Inferior parietal cortex (tissue), 1 donor: ENCODE results near the gene RND3.

Experiments
- DNase-seq: peaks from one replicate; pipeline ENCODE4 v3.0.0-alpha.2; 2016; ENCODE audit errors: extremely low spot score

RND3 gene

DNA sequence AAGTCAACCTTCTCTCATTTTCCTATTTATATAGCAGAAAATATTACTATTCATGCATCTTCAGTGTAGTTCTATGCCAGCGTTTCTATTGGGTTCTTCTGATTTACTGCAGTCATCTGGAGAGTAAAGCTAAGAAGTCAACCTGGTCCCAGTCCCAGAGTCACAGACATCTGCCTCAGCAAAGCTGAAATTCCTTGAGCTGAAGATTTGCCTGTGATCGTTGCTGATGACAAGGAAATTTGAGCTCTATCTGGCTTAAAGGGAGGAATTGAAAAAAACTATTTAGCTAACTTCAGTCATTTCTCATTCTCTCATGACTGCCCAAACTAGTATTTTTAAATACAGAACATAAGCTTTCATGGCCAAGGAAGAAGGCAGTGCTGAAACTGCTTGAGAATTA is 45.7 kb downstream of the RND3 start:
- no peak for DNase-seq

DNA sequence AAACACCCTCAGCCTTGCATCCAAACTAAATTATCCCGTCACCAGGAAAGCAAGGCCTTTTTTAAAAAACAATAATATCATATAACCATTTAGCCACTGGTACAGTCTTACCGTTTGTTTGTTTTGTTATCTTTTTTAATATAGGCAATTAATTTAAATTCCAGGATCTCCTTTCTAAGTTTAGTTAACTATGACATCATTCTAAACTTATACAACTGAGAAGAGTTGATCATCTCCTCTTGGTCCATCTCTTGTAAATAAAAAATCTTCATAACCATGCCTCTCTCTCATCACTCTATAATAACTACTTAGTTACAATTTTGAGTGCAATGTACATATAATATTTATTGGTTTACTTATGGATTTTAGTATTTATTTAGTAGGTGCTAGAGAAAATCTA is 46.2 kb downstream of the RND3 start:
- no peak for DNase-seq

DNA sequence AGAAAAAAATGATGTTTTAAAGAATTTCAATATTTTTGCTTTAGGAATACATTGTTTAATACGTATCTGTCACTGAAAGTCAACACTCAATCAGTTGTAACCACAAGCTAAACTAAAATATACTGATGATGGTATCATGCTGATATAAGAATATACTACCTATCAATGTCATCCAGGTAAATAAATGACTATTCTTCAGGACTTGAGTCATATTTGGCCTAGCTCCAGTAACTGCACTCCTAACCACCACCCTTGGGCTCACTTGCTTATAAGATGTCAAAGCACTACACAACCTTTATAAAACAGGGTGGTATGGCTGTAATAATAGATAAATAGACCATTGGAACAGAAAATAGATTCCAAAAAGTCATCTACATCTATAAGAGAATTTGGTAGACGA is 48.8 kb downstream of the RND3 start:
- no peak for DNase-seq

DNA sequence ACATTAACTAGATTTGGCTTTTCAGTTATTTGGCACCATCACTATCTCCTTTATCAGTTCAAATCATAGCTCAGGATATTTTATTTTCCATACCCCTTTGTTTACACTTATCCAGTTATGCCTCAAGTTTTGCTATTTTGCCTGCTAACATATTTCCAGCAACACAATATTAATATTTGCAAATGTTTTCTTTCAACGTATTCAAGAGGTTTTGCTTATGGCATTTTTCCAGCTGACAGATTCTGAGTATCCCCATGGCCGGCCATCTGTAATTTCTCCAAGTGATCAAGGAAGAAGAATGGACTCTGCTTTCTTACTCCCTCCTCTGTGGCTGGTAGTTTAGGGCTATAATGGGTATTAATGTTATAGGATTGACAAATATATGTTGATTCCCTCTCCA is 49.4 kb downstream of the RND3 start:
- DNase-seq: no peak

DNA sequence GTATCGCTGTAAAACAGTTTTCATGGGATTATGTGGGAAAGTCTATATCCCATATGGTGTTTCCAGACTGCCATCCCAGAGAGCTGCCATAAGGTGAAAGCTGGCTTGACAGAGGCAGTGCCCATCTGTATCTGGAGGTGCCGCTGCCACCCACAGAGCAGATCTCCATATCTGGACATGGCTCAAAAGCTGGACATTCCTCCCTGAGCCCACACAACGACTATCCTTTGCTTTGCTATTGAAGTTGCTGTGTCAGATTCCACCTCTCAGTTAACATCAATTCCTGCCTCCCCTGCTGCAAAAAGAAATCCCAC is 55.2 kb downstream of the RND3 start:
- no peak for DNase-seq

DNA sequence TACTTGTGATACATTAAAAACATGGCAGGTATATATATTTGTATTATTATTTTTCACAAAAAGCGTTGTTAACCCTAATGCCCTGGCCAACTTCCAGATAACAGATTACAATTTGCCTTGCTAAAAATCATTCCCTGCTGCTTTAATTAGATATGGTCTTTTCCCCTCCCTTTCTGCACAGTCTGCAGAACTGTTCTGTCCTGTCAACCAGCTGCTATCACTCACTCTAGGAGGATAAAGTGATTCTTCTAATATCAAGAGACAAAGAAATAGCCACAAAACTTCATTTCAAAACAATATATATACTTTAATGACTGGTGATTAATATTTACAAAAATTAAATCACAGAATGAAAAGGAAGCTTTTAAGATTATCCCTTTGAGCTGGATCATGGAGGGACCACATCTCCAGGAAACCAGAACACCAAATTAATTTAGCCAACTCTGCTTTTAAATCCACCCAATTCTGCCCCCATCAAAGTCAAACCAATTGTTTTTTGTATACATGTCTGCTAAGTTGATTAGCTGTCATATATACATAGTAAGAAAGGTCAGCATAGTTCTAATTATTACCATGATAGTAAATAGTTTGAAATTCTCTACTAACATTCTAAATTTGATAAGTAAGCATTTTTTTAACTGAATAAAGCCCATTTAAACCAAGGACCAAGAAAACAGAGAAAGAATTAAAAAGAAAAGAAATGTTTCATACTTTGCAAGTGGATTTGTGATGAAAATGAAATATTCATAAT is 55.7 kb downstream of the RND3 start:
- DNase-seq: no peak

DNA sequence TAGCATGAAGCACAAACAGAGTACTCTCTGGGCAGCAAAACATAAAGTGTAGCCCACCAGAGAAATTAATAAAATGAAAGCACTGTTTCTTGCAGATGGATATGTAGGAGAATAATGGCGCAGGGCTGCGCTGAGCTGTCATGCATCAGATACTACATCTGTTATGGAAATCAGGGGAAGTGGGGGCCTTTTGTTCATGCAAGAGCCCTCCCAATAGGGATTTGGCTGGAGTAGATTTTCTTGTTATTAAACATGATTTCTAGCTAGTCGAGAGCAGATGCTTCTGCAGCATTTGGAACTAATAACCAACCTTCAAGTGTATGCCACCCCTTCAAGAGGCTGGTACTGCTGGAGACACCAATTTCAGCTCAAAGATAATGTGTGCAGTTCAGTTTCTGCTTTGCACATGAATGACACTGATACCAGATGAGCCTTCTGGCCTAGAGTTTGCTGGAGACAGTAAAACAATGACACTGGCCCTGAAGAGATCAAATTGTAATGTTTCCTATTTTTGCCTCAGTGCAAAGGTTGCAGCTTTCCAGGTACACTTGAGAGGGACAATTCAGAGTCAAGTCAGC is 58.0 kb downstream of the RND3 start:
- no peak for DNase-seq

GRCh38 chr2:150428641-150429040 is 58.8 kb downstream of the RND3 start:
- DNase-seq: no peak

GRCh38 chr2:150427298-150427697 is 60.2 kb downstream of the RND3 start:
- no peak for DNase-seq

DNA sequence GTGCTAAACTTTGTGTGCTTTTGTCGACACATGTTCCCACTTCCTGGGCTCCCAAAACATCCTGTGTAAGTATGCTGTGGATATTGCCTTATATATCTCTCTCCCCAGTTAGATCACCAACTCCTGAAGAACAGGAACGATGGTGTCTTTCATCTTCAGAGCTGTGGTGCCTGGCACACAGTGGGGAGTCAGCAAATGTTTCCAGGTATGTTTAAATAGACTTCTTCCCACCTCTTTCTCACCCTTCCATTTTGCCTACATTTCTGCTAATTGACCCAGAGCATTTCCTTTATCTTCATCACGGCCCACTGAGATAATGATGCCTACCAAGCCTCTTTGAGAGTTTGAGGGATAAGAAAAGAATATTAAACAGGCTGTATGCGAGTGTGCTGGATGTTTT is 60.7 kb downstream of the RND3 start:
- DNase-seq: no peak

- DNase-seq: no peak
Measured at GRCh38 chr2:150426315-150426714, 61.2 kb downstream of the RND3 start.

DNA sequence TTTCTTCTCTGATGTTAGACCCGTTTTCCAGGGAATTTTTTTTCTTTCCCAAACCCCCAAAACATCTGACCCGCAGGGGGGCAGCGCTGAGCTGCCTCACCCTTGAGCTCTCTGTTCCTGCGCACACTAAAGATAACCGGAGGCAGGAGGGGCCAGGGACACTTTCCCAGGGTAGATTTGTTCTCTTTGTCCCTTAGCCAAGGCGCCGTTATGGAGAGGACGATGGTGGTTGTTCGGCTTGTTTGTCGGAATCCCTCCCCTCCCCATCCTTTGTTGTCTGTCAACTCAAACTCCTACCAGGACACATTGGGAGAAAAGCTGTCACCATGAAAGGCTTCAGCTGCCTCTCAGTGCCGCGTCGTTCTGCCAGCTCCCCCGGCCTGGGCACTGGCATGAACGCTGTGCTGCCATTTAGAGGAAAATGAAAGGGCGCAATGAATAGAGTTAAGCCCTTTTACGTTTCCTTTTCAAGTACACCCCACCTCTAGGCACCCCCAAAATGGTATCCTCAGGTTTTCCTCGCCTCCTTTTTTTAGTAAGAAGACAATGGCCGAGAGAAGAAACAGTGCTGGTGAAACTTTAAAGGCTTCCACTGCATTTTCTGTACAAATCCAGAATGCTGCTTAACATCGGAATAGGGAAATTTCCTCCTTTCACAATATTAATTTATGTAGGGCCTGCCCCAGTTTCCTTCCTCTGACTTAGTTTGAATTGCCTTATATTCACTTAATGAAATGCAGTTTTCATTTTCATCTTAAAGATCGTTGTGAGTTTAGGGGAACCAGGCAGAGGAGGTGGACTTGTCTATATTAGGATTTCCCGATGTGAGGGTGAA is 62.1 kb downstream of the RND3 start:
- no peak for DNase-seq

DNA sequence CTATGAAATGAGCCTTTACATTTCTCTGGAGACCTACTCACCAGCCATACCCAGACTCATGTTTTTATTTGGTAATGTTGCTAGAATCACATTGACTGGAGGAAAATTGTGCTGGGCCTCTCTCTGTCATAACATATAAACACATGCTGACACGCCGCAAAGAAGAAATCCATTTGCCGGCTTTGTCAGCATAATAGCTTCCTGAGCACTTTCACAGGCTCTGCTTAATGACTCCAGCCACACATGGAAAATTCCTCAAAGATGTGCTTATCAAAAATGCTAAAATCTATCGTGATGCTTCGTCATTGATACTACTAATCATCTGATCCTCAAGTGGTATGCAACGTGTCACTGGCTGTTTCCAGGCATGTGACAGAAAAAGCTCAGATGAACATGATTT is 63.1 kb downstream of the RND3 start:
- no peak for DNase-seq

DNA sequence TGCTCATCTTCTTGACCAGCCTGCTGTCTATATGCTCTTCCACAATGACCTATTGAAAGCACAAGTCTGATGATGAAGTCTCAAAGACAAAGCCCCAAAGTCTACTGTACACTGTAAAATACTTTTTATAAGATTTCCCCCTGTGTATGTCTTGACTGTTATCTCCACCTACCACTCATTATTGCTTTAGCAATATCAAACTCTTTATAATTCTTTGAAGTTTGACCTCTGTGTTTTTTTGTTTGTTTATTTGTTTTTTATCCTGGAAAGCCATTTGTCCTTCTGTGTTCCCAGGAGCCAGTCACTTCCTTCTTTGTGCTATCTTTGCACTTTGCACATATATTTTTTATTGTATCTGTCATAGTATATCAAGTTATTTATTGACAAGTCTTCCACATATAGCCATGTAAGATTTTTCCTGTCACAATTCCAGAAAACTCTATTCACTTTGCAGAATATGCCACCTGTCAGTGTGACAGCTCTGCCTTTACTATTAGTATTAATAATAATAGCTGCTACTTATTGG is 66.3 kb downstream of the RND3 start:
- DNase-seq: no peak

DNA sequence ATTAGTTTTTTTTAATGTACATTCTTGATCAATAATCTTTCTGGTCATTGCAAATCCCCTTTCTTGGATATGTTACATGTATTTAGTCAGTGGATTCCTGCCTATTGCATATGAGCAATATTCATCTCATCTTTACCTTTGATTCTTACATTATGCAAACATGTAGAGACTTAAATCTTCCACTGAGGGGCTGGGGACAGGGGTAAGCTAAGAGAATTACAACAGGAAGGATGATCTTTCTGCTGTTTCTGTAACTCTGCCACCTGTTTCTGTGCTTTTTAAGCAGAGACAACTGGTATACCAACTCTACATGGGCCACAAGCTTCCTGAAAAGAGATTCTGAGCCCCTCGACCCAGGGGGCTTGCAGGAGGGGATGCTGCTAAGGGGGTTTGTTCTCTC is 68.6 kb downstream of the RND3 start:
- no peak for DNase-seq
